ENCODE data around the gene MEIS2. TPM values are rescaled to one million over a fixed set of nuclear protein-coding genes. Genes with fewer than 3 reads are reported as not detected.

The MEIS2 gene
- total RNA-seq, 2 donors from 2014 or later = 7.1 to 9.7 TPM

DNA sequence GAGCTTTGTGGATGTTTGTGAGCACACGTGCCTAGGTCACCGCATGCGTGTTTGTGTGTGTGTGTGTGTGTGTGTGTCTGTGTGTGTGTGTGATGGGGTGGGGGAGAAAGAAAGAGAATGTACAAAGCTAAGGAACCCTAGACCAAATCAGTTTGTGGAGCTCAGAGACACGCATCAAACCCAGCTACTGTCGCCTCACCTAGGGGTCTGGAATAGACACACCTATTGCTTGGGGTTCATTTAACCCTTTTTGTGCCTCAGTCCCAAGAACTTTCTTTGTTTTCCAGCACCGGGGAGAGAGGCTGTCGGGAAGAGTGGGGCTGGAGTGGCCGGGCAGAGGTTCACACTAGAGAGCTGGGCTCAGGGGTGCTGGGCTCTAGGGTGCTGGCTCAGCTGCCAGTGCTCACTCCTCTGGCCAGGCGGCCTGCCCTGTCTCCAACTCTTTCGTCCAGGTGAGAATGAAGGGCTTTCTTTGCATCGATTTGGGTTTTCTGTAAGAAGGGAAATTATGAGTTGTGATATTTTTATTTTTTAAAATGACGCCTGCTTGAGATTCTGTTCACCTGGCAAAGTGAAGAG, 221.6 kb downstream of the MEIS2 start:
- Mint-ChIP-seq H3K9me3 (no peaks in the 10 kb centered on the region), H3K4me3 (peak overlapping the region; percentile 54), H3K36me3 (ENCODE audit: low read depth) (no peaks in the 10 kb centered on the region), H3K4me1 (peaks cover 48% of the 10 kb centered on the region), H3K27me3 (ENCODE audit: insufficient read depth) (peaks cover 98% of the 10 kb centered on the region), H3K27ac (no peak overlapping the region)
- Histone ChIP-seq H3K4me1 (ENCODE audit: control insufficient read depth, insufficient read depth, low read length) (peaks cover 14% of the 10 kb centered on the region), H3K27ac (ENCODE audit: low read depth, low read length) (no peak overlapping the region), H3K9ac (ENCODE audit: extremely low read depth, low read length, poor library complexity, severe bottlenecking) (no peak overlapping the region), H3K4me3 (ENCODE audit: low read length) (peak overlapping the region; percentile 58), H3K36me3 (ENCODE audit: control insufficient read depth, insufficient read depth, low read length) (no peaks in the 10 kb centered on the region), H3K9me3 (ENCODE audit: control insufficient read depth, low read length) (no peaks in the 10 kb centered on the region), H3K27me3 (ENCODE audit: control insufficient read depth, insufficient read depth, low read length, poor library complexity, severe bottlenecking) (peaks cover 98% of the 10 kb centered on the region)
- WGBS, 2 experiments (ENCODE audit: insufficient coverage in 1 of 2, insufficient read length in 1 of 2) = 12 to 34% methylated on average over 8 to 12 of the region's 12 CpGs
- DNase-seq = peak; percentile 55
- TF ChIP-seq, protein P1, sequence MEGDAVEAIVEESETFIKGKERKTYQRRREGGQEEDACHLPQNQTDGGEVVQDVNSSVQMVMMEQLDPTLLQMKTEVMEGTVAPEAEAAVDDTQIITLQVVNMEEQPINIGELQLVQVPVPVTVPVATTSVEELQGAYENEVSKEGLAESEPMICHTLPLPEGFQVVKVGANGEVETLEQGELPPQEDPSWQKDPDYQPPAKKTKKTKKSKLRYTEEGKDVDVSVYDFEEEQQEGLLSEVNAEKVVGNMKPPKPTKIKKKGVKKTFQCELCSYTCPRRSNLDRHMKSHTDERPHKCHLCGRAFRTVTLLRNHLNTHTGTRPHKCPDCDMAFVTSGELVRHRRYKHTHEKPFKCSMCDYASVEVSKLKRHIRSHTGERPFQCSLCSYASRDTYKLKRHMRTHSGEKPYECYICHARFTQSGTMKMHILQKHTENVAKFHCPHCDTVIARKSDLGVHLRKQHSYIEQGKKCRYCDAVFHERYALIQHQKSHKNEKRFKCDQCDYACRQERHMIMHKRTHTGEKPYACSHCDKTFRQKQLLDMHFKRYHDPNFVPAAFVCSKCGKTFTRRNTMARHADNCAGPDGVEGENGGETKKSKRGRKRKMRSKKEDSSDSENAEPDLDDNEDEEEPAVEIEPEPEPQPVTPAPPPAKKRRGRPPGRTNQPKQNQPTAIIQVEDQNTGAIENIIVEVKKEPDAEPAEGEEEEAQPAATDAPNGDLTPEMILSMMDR (conservative IDR thresholded peaks at IDR 0.05) = no peak

DNA sequence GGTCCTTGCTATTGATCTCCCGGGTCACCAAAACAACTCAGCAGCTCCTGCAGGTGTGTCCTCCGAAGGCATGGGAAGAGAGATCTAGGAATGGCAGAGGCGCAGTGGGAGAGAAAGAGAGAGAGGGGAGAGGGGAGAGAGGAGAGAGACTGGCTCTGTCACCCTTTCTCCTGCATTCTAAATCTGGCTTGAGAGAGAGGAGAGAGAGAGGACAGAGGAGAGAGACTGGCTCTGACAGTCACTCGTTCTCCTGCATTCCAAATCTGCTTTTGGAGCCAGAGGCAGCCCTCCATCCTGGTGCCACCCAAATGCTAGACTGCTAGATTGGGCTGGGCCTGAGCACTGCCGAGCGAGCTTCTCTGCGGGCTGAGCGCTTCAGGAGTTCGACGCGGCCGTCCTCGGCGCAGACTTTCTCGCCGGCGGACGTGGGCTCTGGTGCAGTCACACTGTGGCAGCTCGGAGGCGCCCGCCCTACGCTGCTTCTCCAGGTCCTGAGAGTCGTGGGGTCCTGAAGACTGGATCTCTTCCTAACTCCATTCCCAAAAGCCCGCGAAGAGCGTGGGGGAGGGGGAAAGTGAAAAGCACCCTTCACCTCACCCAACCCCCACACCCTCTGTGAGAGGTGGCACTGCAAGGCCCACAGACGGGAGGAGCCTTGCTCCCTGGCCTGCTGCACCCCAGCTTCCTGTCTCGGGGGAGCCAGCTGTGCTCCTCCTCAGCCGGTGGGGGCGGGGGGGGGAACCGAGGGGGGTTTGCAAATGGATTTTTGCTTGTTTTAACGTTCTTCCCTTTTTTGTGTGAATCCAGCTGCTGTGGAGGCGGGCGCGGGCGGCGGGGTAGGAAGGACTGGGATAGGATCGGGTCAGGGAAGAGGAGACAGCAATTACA, 222.3 kb downstream of the MEIS2 start:
- H3K36me3 ChIP-seq (ENCODE audit: control insufficient read depth, insufficient read depth, low read length) = no peaks in the 10 kb centered on the region
- TF ChIP-seq, protein P1 (conservative IDR thresholded peaks at IDR 0.05) = no peak
- 15 to 18% methylated on average over 3 to 35 of the region's 38 CpGs for WGBS, 2 experiments (ENCODE audit: insufficient coverage in 1 of 2, insufficient read length in 1 of 2)
- no peak overlapping the region for H3K9ac ChIP-seq (ENCODE audit: extremely low read depth, low read length, poor library complexity, severe bottlenecking)
- peaks cover 91% of the 10 kb centered on the region for H3K27me3 ChIP-seq (ENCODE audit: control insufficient read depth, insufficient read depth, low read length, poor library complexity, severe bottlenecking)
- DNase-seq = peak; percentile 74
- Mint-ChIP-seq H3K4me1 (peaks cover 49% of the 10 kb centered on the region), H3K27me3 (ENCODE audit: insufficient read depth) (peaks cover 94% of the 10 kb centered on the region), H3K27ac (no peak overlapping the region), H3K9me3 (no peaks in the 10 kb centered on the region), H3K4me3 (peak overlapping the region; percentile 54), H3K36me3 (ENCODE audit: low read depth) (no peaks in the 10 kb centered on the region)
- peak overlapping the region; percentile 58 for H3K4me3 ChIP-seq (ENCODE audit: low read length)
- peaks cover 14% of the 10 kb centered on the region for H3K4me1 ChIP-seq (ENCODE audit: control insufficient read depth, insufficient read depth, low read length)
- no peaks in the 10 kb centered on the region for H3K9me3 ChIP-seq (ENCODE audit: control insufficient read depth, low read length)
- H3K27ac ChIP-seq (ENCODE audit: low read depth, low read length) = no peak overlapping the region

DNA sequence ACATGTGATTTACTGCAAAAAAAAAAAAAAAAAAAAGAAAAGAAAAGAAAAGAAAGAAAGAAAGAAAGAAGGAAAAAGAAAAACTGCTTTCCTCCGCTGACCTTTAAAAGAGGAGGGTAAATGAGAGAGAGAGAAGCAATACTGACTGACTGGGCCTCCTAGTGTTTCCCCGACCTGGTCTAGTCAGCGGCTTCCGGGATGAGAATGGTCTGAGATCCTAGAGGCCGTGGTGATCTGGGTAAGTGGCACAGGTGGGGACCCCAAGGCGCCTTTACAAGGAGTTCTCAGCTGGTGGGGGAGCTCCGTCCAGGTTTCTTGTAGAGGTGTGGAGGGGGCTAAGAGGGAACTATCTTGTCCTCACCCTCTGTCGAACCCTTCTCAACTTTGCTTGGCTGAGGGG, 223.1 kb downstream of the MEIS2 start:
- peaks cover 84% of the 10 kb centered on the region for H3K27me3 ChIP-seq (ENCODE audit: control insufficient read depth, insufficient read depth, low read length, poor library complexity, severe bottlenecking)
- H3K4me3 ChIP-seq (ENCODE audit: low read length) = no peak overlapping the region
- H3K27ac Mint-ChIP-seq = no peak overlapping the region
- 7 to 15% methylated on average over 4 to 8 of the region's 8 CpGs for WGBS, 2 experiments (ENCODE audit: insufficient coverage in 1 of 2, insufficient read length in 1 of 2)
- no peak overlapping the region for H3K27ac ChIP-seq (ENCODE audit: low read depth, low read length)
- no peaks in the 10 kb centered on the region for H3K9me3 Mint-ChIP-seq
- no peaks in the 10 kb centered on the region for H3K9me3 ChIP-seq (ENCODE audit: control insufficient read depth, low read length)
- no peak overlapping the region for H3K9ac ChIP-seq (ENCODE audit: extremely low read depth, low read length, poor library complexity, severe bottlenecking)
- TF ChIP-seq, protein P1 (conservative IDR thresholded peaks at IDR 0.05) = peak; percentile 43
- peak; percentile 77 for DNase-seq
- peaks cover 43% of the 10 kb centered on the region for H3K4me1 Mint-ChIP-seq
- H3K36me3 ChIP-seq (ENCODE audit: control insufficient read depth, insufficient read depth, low read length) = no peaks in the 10 kb centered on the region
- no peaks in the 10 kb centered on the region for H3K36me3 Mint-ChIP-seq (ENCODE audit: low read depth)
- H3K4me3 Mint-ChIP-seq = peak overlapping the region; percentile 54
- peaks cover 89% of the 10 kb centered on the region for H3K27me3 Mint-ChIP-seq (ENCODE audit: insufficient read depth)
- peaks cover 11% of the 10 kb centered on the region for H3K4me1 ChIP-seq (ENCODE audit: control insufficient read depth, insufficient read depth, low read length)
